Inflammatory macrophage treated with lipopolysaccharide for 4 hours (primary cell): ENCODE results near the gene NUS1.
"Not testable (repeated sequence)": the region's sequence is repeated elsewhere in the genome, so short reads cannot be mapped to it uniquely, and the experiment has no call there.

ENCODE experiments used
- DNase-seq: peaks from one replicate; pipeline ENCODE4 v3.0.0-alpha.2; 2020

Gene NUS1

GRCh38 chr6:117674991-117675657 is at the start of gene NUS1:
TSS of gene NUS1 (plus strand) at chr6:117675469. CDS start at chr6:117675671, 202 bp downstream.
- DNase-seq: peak; percentile 98

DNA sequence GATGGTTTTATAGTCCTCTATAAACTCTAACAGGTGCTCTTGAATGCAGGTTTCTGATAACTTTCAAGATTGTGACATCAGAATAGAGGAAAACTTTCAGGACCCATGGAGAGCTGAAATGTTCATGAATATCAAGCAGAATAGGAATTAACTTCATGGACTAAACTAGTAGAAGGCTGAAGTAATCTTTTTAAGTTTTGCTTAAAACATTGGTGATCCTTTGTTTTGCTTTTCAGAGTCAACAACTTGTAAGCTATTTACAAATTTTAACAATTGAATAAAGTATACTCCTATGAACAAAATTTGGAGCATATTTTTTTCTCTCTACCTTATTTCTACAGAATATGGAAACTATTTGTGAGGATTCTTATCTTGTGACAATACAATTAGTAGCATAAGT is 47.7 kb upstream of the NUS1 start:
- no peak for DNase-seq

DNA sequence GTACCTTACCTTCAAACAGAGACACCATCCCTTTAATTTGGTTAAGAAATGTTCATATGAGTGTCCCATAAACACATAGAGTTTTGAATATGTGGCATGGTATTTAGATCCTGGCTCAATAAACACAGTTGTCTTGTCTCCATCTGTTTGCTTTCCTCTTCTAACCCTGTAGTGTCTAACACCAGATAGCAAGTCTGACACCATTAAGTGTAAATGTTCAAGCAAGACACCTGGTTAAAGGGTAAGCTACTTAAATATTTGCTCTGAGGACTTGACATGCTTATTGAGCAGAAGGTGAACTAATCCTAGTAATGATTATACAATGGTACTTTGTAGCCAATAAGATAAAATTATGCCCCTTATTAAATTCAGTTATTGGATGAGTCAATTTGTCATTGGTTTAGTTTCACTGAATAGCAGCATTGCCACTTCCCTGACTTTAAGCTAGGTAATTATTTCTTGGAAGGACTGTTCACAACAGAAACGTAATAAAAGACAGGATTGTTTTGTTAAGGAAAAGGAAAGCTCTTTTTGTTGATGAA is 46.1 kb upstream of the NUS1 start:
- DNase-seq: no peak

GRCh38 chr6:117637770-117638169 is 37.5 kb upstream of the NUS1 start:
- DNase-seq: no peak

DNA sequence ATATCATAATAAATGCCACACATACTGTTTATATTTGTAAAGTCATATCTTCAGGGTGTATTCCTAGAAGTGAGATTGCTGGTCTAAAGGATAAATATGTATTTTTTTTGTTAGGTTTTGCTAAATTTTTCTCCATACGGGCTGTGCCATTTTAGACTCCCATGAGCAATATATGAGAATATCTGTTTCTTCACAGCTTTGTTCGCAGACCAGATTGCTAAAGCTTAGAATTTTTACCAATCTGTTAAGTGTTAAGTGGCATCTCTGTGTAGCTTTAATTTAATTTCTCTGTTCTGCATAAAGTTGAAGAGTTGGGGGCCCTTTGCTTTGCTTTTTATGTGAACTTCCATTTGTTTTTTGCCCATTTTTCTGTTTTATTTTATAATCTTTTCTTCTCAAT is 32.3 kb upstream of the NUS1 start:
- DNase-seq: no peak

- not testable (repeated sequence) for DNase-seq
These were observed 23.3 kb upstream of the NUS1 start for GRCh38 chr6:117651984-117652383.

DNA sequence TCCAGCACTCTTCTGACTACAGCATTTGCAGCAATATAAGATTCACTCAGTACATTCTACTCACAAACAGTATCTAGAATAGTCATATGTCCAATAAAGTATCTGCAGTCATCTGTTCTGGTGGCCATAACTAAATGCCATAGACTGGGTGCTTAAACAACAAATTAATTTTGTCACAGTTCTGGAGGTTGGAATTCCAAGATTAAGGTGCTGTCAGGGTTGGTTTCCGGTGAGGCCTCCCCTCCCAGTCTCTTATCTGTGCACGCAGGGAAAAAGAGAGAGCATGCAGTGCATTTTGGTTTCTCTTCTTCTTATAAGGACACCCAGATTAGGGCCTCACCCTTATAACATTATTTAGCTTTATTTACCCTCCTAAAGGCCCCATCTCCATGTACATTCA is 21.3 kb upstream of the NUS1 start:
- no peak for DNase-seq

- DNase-seq: no peak
These were observed 19.9 kb upstream of the NUS1 start for GRCh38 chr6:117655380-117655779.

DNA sequence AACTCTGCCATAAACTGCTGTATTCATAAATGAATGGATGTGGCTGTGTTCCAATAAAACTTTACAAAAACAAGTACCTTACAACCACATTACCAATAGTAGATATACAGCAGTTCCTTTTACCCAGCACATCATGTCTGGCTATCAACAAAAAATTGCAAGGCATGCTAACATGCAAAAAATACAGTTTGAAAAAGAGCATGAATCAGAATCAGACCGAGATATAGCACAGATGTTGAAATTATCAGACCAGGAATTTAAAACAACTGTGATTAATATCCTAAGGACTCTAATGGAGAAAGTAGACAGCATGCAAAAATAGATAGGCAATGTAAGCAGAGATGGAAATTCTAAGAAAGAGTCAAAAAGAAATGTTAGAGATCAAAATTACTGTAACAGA is 8.4 kb upstream of the NUS1 start:
- no peak for DNase-seq

- no peak for DNase-seq
These were observed 6.5 kb upstream of the NUS1 start for GRCh38 chr6:117668736-117669135.

DNA sequence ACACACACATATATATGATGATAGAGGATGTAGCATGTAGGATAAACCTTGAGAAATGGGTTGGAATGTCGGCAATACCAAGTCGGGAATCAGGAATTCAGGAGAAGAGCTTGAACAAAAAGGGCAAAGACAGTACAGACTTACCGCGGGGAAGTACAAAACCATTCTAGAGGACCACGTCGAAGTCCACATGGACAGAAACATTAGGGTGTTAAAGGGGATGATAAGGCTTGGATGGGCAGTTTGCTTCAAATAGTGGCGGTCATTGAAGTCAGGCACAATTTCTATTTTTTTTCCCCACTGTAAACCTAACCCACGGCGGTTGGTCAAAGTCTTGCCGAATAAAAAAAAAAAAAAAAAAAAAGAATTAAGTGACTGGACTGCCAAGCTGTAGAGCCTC is 766 bp upstream of the NUS1 start:
- no peak for DNase-seq

GRCh38 chr6:117675658-117676301 is 511 bp downstream of the NUS1 start:
- DNase-seq: peak; percentile 18

DNA sequence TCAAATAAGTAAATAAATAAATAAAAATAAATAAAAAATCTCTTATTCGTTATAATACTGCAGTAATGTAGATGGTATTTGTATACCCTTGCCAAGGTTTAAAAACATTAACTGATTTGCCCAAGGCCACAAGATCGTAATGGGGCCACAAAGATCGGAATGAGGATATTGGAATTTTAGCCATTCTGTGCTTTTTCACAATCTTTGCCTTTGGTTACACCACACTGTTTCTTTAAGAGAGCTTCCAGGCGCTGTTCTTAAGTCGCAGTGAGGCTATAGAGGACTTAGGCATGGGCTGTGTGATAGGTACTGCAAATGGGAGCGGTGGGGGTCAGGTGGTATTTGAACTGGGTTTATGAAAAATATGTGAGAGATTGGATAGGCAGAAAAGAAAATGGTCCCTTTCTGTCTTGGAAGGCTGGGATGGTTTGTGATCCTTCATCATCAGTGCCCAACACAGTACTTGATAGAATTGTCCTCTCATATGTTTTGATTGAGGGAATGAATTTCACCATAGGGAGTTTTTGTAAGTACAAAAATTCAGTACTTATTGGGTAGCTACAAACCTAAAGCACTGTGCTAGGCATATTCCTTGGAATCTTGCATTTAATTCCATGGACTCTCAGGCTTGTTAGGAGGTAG is 1.4 kb downstream of the NUS1 start:
- peak; percentile 39 for DNase-seq

DNA sequence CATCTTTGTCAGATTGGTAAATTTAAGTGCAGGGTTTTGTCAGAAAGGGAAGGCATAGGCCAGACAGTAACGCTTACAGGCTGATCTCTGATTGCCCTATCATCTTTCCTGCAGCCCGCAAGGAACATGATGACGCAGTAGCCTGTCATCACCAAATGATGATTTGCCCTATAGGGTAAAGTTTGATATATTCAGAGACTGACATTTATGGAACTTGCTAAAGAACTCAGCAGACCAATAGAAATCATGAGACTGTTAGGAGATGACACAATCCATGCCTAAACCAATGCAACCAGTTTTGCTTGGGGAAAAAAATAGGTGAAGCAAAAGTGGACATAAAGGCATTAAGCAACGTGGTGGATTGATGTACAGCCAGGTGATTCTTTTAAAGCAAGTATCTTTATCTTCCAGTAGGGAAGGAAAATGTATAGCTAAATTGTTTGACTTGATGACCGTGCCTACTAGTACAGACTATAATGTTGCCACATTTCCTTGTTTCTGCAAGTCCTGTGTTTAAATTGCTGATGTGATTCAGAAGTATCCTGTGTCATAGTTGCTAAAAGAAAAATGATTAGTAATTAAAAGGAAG is 2.4 kb downstream of the NUS1 start:
- DNase-seq: peak; percentile 97

GRCh38 chr6:117681162-117681741 is 6.0 kb downstream of the NUS1 start:
- DNase-seq: peak; percentile 67

- peak; percentile 53 for DNase-seq
These were observed 9.5 kb downstream of the NUS1 start for GRCh38 chr6:117684749-117685148.

DNA sequence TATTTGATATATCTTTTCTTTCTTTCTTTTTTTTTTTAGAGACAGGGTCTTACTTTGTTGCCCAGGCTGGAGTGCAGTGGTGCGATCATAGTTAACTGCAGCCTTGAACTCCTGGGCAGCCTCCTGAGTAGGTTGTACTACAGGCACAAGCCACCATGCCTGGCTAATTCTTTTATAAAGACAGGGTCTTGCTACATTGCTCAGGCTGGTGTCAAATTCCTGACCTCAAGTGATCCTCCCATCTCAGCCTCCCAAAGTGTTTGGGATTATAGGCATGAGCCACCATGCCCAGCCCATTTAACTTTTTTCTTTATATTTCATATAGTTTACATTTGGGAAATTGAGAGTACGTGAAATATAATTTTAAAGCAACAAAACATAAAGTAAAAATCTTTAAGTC is 10.1 kb downstream of the NUS1 start:
- no peak for DNase-seq

GRCh38 chr6:117687021-117687648 is 11.9 kb downstream of the NUS1 start:
- peak; percentile 72 for DNase-seq

DNA sequence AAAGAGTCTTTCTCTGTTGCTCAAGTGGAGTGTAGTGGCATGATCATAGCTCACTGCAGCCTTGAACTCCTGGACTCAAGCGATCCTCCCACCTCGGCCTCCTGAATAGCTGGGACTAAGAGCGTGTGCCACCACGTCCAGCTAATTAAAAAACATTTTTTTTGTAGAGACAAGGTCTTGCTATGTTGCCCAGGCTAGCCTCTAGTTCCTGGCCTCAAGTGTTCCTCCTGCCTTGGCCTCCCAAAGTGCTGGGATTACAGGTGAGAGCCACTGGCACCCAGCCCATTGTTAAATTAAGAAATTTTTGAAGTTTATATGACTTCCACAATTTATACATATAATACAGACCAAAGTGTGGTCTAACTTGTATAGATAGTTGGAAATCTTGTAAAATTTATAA is 14.3 kb downstream of the NUS1 start:
- DNase-seq: not testable (repeated sequence)

GRCh38 chr6:117706504-117706903 is 31.2 kb downstream of the NUS1 start:
- DNase-seq: peak; percentile 17

GRCh38 chr6:117706936-117707509 is 31.8 kb downstream of the NUS1 start:
- not testable (repeated sequence) for DNase-seq

DNA sequence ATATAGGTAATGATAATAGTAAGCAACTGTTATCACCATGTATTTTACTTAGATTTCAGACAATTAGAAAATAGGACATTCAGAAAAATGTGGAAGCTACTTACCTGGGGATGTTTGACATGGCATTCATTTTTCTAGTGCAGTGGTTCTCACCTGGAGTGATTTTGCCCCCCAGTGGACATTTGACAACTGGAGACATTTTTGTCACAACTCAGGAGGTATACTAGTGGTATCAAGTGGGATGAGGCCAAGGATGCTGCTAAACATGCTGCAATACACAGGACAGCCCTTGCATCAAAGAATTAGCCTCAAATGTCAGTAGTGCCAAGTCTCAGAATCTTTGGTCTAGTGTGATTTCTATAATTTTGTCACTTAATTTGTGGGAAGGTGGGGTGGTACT is 36.1 kb downstream of the NUS1 start:
- DNase-seq: no peak
